ENCODE results near the gene RAD51AP2.

DNA sequence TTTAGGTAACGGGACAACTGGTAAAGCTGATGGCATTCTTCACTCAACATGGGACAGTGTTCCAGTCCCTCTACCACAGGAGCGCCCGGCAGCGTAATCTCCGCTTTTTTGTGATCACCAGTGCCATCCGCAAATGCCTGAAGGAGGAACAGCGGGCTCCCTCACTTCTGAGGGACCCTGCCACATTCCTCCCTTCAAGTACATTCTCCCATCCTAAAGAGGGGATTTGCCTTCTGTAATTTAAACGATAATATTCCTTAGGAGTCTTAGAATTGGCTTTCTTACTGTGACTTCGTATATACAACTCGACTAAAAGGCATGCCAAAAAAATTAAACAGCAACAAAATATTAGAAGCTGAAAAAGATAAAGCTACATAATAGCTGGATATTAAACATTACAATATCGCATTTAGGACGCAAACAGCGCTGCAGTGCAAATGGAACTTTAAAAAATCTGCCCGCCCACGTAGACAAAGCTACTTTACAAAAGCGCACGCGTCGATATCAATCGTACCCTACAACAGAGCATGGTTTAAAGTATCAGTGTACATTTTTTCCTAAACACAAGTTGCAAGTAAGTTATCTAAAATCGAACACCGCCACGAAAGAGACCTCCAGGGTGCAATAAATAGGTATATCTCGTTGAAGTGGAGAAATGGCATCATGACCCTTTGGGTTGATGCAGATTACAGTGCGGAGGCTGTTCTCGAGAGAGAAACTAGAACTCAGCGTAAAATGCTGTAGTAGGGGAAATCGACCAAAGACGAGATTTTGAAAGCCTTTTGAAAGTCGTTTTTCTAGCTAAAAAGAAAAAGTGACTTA, 20.0 kb upstream of the RAD51AP2 start:
- TF ChIP-seq CREM (IDR thresholded peaks at IDR 0.05; ENCODE audit: low read depth), result no peak
- TF ChIP-seq FOXM1 (IDR thresholded peaks at IDR 0.05; ENCODE audit: low read depth, low read length), result no peak
- no peak for TF ChIP-seq YY1 (IDR thresholded peaks at IDR 0.05; ENCODE audit: low read depth, low read length)
- no peak for TF ChIP-seq ETV6 (conservative IDR thresholded peaks at IDR 0.05 in 1 of 2, IDR thresholded peaks at IDR 0.05 in 1 of 2; ENCODE audit: borderline replicate concordance in 1 of 2, low read depth in 1 of 2)
- TF ChIP-seq, protein P1, sequence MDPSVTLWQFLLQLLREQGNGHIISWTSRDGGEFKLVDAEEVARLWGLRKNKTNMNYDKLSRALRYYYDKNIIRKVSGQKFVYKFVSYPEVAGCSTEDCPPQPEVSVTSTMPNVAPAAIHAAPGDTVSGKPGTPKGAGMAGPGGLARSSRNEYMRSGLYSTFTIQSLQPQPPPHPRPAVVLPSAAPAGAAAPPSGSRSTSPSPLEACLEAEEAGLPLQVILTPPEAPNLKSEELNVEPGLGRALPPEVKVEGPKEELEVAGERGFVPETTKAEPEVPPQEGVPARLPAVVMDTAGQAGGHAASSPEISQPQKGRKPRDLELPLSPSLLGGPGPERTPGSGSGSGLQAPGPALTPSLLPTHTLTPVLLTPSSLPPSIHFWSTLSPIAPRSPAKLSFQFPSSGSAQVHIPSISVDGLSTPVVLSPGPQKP (IDR thresholded peaks at IDR 0.05; ENCODE audit: low read depth, low read length), result no peak
- TF ChIP-seq NBN (IDR thresholded peaks at IDR 0.05), result no peak
- TF ChIP-seq, protein P2, sequence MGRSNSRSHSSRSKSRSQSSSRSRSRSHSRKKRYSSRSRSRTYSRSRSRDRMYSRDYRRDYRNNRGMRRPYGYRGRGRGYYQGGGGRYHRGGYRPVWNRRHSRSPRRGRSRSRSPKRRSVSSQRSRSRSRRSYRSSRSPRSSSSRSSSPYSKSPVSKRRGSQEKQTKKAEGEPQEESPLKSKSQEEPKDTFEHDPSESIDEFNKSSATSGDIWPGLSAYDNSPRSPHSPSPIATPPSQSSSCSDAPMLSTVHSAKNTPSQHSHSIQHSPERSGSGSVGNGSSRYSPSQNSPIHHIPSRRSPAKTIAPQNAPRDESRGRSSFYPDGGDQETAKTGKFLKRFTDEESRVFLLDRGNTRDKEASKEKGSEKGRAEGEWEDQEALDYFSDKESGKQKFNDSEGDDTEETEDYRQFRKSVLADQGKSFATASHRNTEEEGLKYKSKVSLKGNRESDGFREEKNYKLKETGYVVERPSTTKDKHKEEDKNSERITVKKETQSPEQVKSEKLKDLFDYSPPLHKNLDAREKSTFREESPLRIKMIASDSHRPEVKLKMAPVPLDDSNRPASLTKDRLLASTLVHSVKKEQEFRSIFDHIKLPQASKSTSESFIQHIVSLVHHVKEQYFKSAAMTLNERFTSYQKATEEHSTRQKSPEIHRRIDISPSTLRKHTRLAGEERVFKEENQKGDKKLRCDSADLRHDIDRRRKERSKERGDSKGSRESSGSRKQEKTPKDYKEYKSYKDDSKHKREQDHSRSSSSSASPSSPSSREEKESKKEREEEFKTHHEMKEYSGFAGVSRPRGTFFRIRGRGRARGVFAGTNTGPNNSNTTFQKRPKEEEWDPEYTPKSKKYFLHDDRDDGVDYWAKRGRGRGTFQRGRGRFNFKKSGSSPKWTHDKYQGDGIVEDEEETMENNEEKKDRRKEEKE (IDR thresholded peaks at IDR 0.05), result no peak
- TF ChIP-seq, protein P3, sequence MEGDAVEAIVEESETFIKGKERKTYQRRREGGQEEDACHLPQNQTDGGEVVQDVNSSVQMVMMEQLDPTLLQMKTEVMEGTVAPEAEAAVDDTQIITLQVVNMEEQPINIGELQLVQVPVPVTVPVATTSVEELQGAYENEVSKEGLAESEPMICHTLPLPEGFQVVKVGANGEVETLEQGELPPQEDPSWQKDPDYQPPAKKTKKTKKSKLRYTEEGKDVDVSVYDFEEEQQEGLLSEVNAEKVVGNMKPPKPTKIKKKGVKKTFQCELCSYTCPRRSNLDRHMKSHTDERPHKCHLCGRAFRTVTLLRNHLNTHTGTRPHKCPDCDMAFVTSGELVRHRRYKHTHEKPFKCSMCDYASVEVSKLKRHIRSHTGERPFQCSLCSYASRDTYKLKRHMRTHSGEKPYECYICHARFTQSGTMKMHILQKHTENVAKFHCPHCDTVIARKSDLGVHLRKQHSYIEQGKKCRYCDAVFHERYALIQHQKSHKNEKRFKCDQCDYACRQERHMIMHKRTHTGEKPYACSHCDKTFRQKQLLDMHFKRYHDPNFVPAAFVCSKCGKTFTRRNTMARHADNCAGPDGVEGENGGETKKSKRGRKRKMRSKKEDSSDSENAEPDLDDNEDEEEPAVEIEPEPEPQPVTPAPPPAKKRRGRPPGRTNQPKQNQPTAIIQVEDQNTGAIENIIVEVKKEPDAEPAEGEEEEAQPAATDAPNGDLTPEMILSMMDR (IDR thresholded peaks at IDR 0.05 in 2 of 3, conservative IDR thresholded peaks at IDR 0.05 in 1 of 3; ENCODE audit: control insufficient read depth in 2 of 3, extremely low read depth in 1 of 3, insufficient read depth in 1 of 3, low read depth in 3 of 3, low read length in 3 of 3), result no peak
- no peak for TF ChIP-seq SMARCA5 (IDR thresholded peaks at IDR 0.05)
